Motor neuron (in vitro differentiated cells): ENCODE data around the gene ELOB. TPM values are rescaled to one million over a fixed set of nuclear protein-coding genes. Genes with fewer than 3 reads are reported as not detected.
A peak's percentile ranks its signal among the peaks of the same experiment; 100 is the strongest.

Experiments
- ATAC-seq, 8 experiments: fragments of 200-7000 bp; cut with Tn5 transposase; replicated peaks in 6 of 8; 2 replicates each; pipeline ENCODE4 v1.8.0; 2021; ENCODE audit warnings: mild to moderate bottlenecking in 8 of 8, moderate library complexity in 8 of 8
- H3K27ac ChIP-seq, 2 donors: fragments of 250-450 bp; sonication (Bioruptor Pico); 2 replicates each; pipeline ENCODE4 v1.9.0; 2021; ENCODE audit warnings: antibody characterized with exemption in 2 of 2, mild to moderate bottlenecking in 2 of 2, moderate library complexity in 1 of 2
- H3K4me1 ChIP-seq, 2 donors: fragments of 250-450 bp; sonication (Bioruptor Pico); replicated peaks in 1 of 2; 2 replicates each; pipeline ENCODE4 v1.6.1; 2021; ENCODE audit warnings: antibody characterized with exemption in 2 of 2, mild to moderate bottlenecking in 2 of 2, moderate library complexity in 1 of 2
- H3K4me3 ChIP-seq, 5 donors: fragments of 250-450 bp; sonication (Bioruptor Pico); 2 replicates each; pipeline ENCODE4 v1.9.0; 2021; ENCODE audit warnings: antibody characterized with exemption in 5 of 5, mild to moderate bottlenecking in 5 of 5, moderate library complexity in 4 of 5
- WGBS, 10 experiments: fragments of 450-650 bp; shearing (Covaris generic); methylation state at CpG; one replicate each; pipeline ENCODE4 v1.0.0; 2022; 5-methylcytosine and 5-hydroxymethylcytosine counted together
- in situ Hi-C, 9 experiments: fragments of 400-800 bp; cut with MboI; loops; one replicate each; pipeline ENCODE4 v1.15.0; 2021; ENCODE audit warnings: low sequenced_read_pairs in 9 of 9, low pct_unique_long_range_greater_than_20kb in 2 of 9; ENCODE audit not compliant: unreplicated experiment in 9 of 9
- total RNA-seq, 8 experiments: library from RNA; unstranded; fragments of 300-600 nt; gene quantifications; 2 replicates each; pipeline versions ENCODE4 v1.2.3 to v1.2.4, GENCODE V29; 2022

The ELOB gene
- total RNA-seq, 8 experiments from 2014 or later, result 244 to 395 (median 281) TPM

DNA sequence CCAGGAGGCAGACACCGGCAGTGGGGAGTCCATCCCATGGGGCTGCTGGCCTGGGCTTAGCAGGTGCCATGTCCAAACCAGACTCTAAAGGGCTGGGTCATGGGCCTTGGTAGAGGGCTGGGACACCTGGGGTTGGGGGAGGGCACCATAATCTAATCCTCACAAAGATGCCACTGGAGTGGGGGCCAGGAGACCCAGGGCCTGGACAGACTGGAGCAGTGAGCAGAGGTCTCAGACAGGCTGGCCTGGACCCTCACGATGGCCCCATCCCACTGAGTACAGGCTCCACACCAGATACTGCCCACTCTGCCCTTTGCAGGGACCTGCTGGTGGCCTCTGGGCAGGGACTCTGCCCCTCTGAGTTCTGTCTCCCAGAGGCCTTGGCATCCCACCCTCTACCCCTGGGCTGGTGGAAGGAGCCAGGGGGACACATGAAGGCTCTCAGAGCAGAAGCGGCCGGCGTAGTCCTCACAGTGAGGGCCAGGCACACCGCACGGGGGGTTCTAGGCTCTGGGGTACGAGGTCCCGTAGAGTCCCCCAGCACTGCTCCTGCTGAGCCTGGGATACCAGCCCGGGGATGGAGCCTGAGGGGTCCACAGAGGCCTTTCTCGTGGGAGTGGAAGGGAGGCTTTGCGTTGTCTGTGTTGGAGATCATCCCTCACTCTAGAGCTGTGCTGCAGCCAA, 34.6 kb downstream of the ELOB start:
- no peak overlapping the region for H3K27ac ChIP-seq
- in situ Hi-C loops, result no loop called here
- peaks cover 8 to 13% of the 10 kb centered on the region in 2 donors for H3K4me1 ChIP-seq
- no peak overlapping the region for H3K4me3 ChIP-seq
- 50 to 100% (median 84%) methylated on average over 1 to 7 of the region's 12 CpGs; no CpG with 5 or more reads in 3 of the 10 experiments for WGBS, 10 experiments
- no peak for ATAC-seq

- Histone ChIP-seq H3K4me3 (no peak overlapping the region), H3K4me1 (peaks cover 8 to 13% of the 10 kb centered on the region in 2 donors), H3K27ac (no peak overlapping the region)
- ATAC-seq, result no peak
- in situ Hi-C loops, result no loop called here
- WGBS, 10 experiments, result 100% methylated on average over 1 of the region's 4 CpGs; no CpG with 5 or more reads in 8 of the 10 experiments
Measured at GRCh38 chr16:2741168-2741567, 35.9 kb downstream of the ELOB start.

DNA sequence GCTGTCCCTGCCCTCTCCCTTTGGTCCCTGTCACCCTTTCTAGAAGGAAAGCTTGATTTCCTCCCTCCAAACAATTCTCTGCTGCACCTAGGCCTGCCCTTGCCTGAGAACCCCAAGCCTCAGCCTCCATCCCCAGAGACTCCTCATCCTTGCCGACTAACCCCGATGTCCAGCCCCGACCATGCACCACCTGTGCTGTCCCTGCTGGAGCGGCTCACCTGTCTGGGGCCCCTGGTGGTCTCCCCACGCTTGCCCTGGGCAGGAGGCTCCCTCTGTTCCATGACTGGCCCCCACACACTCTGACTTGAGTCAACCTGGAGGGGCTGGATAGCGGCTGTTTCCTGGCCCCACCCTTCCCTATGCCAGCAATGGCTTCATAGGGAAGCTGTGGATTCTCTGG, 36.6 kb downstream of the ELOB start:
- 80 to 100% (median 80%) methylated on average over 1 to 3 of the region's 6 CpGs; no CpG with 5 or more reads in 7 of the 10 experiments for WGBS, 10 experiments
- in situ Hi-C loops, result no loop called here
- no peak for ATAC-seq

GRCh38 chr16:2739625-2740430, 37.3 kb downstream of the ELOB start:
- H3K4me3 ChIP-seq, result no peak overlapping the region
- WGBS, 10 experiments, result 43 to 60% methylated on average over 2 to 4 of the region's 8 CpGs; no CpG with 5 or more reads in 8 of the 10 experiments
- ATAC-seq, result peak in 6 of 8 experiments; percentile 36 to 70 (median 56)
- H3K27ac ChIP-seq, result no peak overlapping the region
- in situ Hi-C loops, result no loop called here
- peaks cover 8 to 13% of the 10 kb centered on the region in 2 donors for H3K4me1 ChIP-seq

More for the DNA sequence above, 36.6 kb downstream of the ELOB start:
- no peak overlapping the region for H3K4me3 ChIP-seq
- no peak overlapping the region for H3K27ac ChIP-seq
- peaks cover 8 to 13% of the 10 kb centered on the region in 2 donors for H3K4me1 ChIP-seq

GRCh38 chr16:2738615-2739014, 38.5 kb downstream of the ELOB start:
- in situ Hi-C loops, result no loop called here
- H3K4me3 ChIP-seq, result no peak overlapping the region
- peaks cover 8 to 13% of the 10 kb centered on the region in 2 donors for H3K4me1 ChIP-seq
- peak in 4 of 8 experiments; percentile 2 to 40 (median 22) for ATAC-seq
- H3K27ac ChIP-seq, result no peak overlapping the region
- 17 to 83% (median 69%) methylated on average over 1 to 4 of the region's 5 CpGs; no CpG with 5 or more reads in 7 of the 10 experiments for WGBS, 10 experiments

- in situ Hi-C loops, result no loop called here
- no peak overlapping the region for H3K27ac ChIP-seq
- no peak overlapping the region for H3K4me3 ChIP-seq
- WGBS, 10 experiments, result no CpG with 5 or more reads among the region's 7 CpGs
- peak in 2 of 8 experiments; percentile 7 to 11 for ATAC-seq
- H3K4me1 ChIP-seq, result peaks cover 8 to 13% of the 10 kb centered on the region in 2 donors
Measured at GRCh38 chr16:2737895-2738418, 39.1 kb downstream of the ELOB start.

DNA sequence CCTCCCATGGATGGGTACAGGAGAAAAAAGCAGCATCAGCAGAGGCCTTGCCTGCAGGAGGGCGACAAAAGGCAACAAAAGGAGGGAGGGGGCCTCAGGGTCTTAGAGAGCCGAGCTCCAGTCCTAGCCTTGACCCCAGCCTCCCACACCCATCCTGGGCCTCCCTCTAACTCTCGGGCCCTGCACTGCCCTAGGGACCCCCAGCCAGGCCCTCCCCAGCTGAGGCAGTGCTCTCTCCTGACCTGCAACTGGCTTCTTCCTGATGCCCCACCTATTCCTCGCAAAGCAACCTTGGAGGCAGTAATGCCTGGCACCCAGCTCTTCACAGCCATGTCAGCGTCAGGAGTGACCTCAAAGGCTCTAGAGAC, 39.9 kb downstream of the ELOB start:
- no peak for ATAC-seq
- WGBS, 10 experiments, result 64 to 100% (median 90%) methylated on average over 1 to 2 of the region's 5 CpGs; no CpG with 5 or more reads in 5 of the 10 experiments
- H3K27ac ChIP-seq, result no peak overlapping the region

GRCh38 chr16:2736476-2737237, 40.4 kb downstream of the ELOB start:
- in situ Hi-C loops, result no loop called here
- ATAC-seq, result no peak
- no peak overlapping the region for H3K27ac ChIP-seq
- 67 to 100% (median 100%) methylated on average over 1 to 6 of the region's 11 CpGs; no CpG with 5 or more reads in 3 of the 10 experiments for WGBS, 10 experiments
- no peak overlapping the region for H3K4me3 ChIP-seq
- peaks cover 8 to 13% of the 10 kb centered on the region in 2 donors for H3K4me1 ChIP-seq

More for the DNA sequence above, 39.9 kb downstream of the ELOB start:
- in situ Hi-C loops, result no loop called here
- no peak overlapping the region for H3K4me3 ChIP-seq
- peaks cover 8 to 13% of the 10 kb centered on the region in 2 donors for H3K4me1 ChIP-seq

DNA sequence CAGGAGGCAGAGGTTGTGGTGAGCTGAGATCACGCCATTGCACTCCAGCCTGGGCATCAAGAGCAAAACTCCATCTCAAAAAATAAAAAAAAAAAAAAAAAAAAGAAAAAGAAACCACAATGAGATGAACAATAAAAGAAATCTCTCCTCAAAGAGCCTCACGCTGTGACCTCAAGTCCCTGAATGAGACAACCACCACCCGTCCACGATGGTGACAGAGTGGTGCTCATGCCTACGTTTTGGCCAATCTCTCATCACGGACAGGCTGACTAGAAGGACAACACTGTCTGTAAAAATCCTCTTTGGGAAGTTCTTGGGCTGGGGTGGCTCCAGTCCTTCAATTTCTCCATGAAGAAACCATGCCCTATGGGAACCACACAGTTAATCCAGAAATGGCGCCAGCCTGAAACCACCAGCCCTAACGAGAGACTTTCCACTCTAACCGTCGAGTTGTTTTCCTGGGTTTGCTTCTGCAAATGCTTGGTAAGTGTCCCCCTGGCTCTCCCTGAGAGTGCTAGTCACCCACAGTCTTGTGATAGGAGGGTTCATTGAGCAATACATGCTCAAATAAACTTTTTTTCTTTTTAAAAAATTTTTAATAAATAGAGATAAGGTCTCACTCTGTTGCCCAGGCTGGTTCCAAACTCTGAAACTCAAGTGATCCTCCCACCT, 42.1 kb downstream of the ELOB start:
- Histone ChIP-seq H3K4me1 (peaks cover 8 to 12% of the 10 kb centered on the region in 2 donors), H3K4me3 (no peak overlapping the region), H3K27ac (no peak overlapping the region)
- 66 to 100% (median 83%) methylated on average over 1 to 7 of the region's 10 CpGs; no CpG with 5 or more reads in 3 of the 10 experiments for WGBS, 10 experiments
- in situ Hi-C loops, result no loop called here
- ATAC-seq, result no peak

GRCh38 chr16:2728034-2728433, 49.0 kb downstream of the ELOB start:
- no peak overlapping the region for H3K27ac ChIP-seq
- H3K4me3 ChIP-seq, result no peak overlapping the region
- WGBS, 10 experiments, result 70 to 100% (median 89%) methylated on average over 1 to 6 of the region's 7 CpGs; no CpG with 5 or more reads in 1 of the 10 experiments
- in situ Hi-C loops, result no loop called here
- H3K4me1 ChIP-seq, result no peaks in the 10 kb centered on the region
- ATAC-seq, result no peak

GRCh38 chr16:2726923-2727322, 50.2 kb downstream of the ELOB start:
- in situ Hi-C loops, result no loop called here
- ATAC-seq, result no peak
- WGBS, 10 experiments, result 27 to 93% (median 74%) methylated on average over 1 to 4 of the region's 5 CpGs; no CpG with 5 or more reads in 4 of the 10 experiments
- H3K27ac ChIP-seq, result no peak overlapping the region
- H3K4me1 ChIP-seq, result no peaks in the 10 kb centered on the region
- H3K4me3 ChIP-seq, result no peak overlapping the region

GRCh38 chr16:2724816-2725348, 52.2 kb downstream of the ELOB start:
- 9 to 88% (median 66%) methylated on average over 1 to 6 of the region's 16 CpGs; no CpG with 5 or more reads in 2 of the 10 experiments for WGBS, 10 experiments
- in situ Hi-C loops, result no loop called here
- H3K4me1 ChIP-seq, result peaks cover 5 to 6% of the 10 kb centered on the region in 2 donors
- no peak for ATAC-seq
- H3K27ac ChIP-seq, result no peak overlapping the region
- H3K4me3 ChIP-seq, result no peak overlapping the region
